ENCODE measurements around the gene ATP2A1.

- TF ChIP-seq CBX3 (IDR thresholded peaks at IDR 0.05; ENCODE audit: low read depth), result no peak
- TF ChIP-seq TCF7L2 (IDR thresholded peaks at IDR 0.05; ENCODE audit: borderline replicate concordance, extremely low read depth, insufficient read depth, insufficient read length), result no peak
- no peak for TF ChIP-seq EZH2 (IDR thresholded peaks at IDR 0.05)
- TF ChIP-seq CTCF (IDR thresholded peaks at IDR 0.05 in 2 of 3, conservative IDR thresholded peaks at IDR 0.05 in 1 of 3; ENCODE audit: borderline replicate concordance in 1 of 3, insufficient read depth in 1 of 3, low read depth in 2 of 3, low read length in 2 of 3), result no peak
- TF ChIP-seq POLR2AphosphoS5 (IDR thresholded peaks at IDR 0.05; ENCODE audit: low read depth, low read length), result no peak
- TF ChIP-seq POLR2A (IDR thresholded peaks at IDR 0.05; ENCODE audit: borderline replicate concordance, extremely low read depth, insufficient read depth, insufficient read length), result no peak
- TF ChIP-seq ZNF274 (IDR thresholded peaks at IDR 0.05; ENCODE audit: low read depth, low read length), result no peak
- no peak for TF ChIP-seq SIN3A (IDR thresholded peaks at IDR 0.05; ENCODE audit: low read depth)
- TF ChIP-seq FOSL1 (IDR thresholded peaks at IDR 0.05; ENCODE audit: low read depth), result no peak
- TF ChIP-seq REST (IDR thresholded peaks at IDR 0.05; ENCODE audit: low read depth), result no peak
- no peak for TF ChIP-seq EZH2phosphoT487 (IDR thresholded peaks at IDR 0.05; ENCODE audit: borderline replicate concordance)
Observed at GRCh38 chr16:28936784-28937155, 58.5 kb downstream of the ATP2A1 start.

Data from HCT116 (cell line).